ENCODE measurements around the gene GSC2. TPM values are rescaled to one million over a fixed set of nuclear protein-coding genes. Genes with fewer than 3 reads are reported as not detected.

Gene GSC2
- total and polyA plus RNA-seq, 12 donors: not detected

- DNase-seq: no peak
- TF ChIP-seq POLR2A (IDR thresholded peaks at IDR 0.05): no peak
- TF ChIP-seq CTCF (IDR thresholded peaks at IDR 0.05): no peak
- intact Hi-C loops (cut with DNase I): loop anchor here in 1 of 2 donors (10.0 kb wide), 1 partner anchor 488 kb away; no protein-coding TSS in a partner anchor
- no peaks in the 10 kb centered on the region for H3K9me3 ChIP-seq (replicated peaks in 1 of 3)
- no peak overlapping the region for H3K4me3 ChIP-seq
- WGBS, 4 donors: 67 to 82% (median 73%) methylated on average over 10 to 11 of the region's 11 CpGs
- peaks cover 0 to 12% of the 10 kb centered on the region in 2 donors for H3K36me3 ChIP-seq (replicated peaks in 1 of 2)
- H3K27me3 ChIP-seq: peaks cover 31% of the 10 kb centered on the region
- H3K4me1 ChIP-seq (replicated peaks in 1 of 2): peaks cover 7 to 14% of the 10 kb centered on the region in 2 donors
- no peak overlapping the region for H3K27ac ChIP-seq
These were observed 3.7 kb downstream of the GSC2 start for GRCh38 chr22:19146215-19146968.

- Histone ChIP-seq H3K9me3 (replicated peaks in 1 of 3) (no peaks in the 10 kb centered on the region), H3K4me3 (peak overlapping the region in 3 of 4 donors; percentile 47 to 70 (median 62)), H3K4me1 (replicated peaks in 1 of 2) (peaks cover 7 to 10% of the 10 kb centered on the region in 2 donors), H3K27me3 (peaks cover 11% of the 10 kb centered on the region), H3K36me3 (replicated peaks in 1 of 2) (peaks cover 0 to 36% of the 10 kb centered on the region in 2 donors), H3K27ac (peak overlapping the region in 4 of 5 donors; percentile 29 to 81 (median 58))
- 0 to 3% (median 2%) methylated on average over 17 of the region's 17 CpGs for WGBS, 4 donors
- intact Hi-C loops (cut with DNase I): loop anchor here in 1 of 2 donors (10.0 kb wide), 1 partner anchor 491 kb away; no protein-coding TSS in a partner anchor
- no peak for TF ChIP-seq CTCF (IDR thresholded peaks at IDR 0.05)
- no peak for TF ChIP-seq POLR2A (IDR thresholded peaks at IDR 0.05)
- peak in 1 of 7 donors; percentile 12 for DNase-seq
These were observed 6.1 kb downstream of the GSC2 start for GRCh38 chr22:19143967-19144400.

GRCh38 chr22:19143212-19143611 lies 6.9 kb downstream of the GSC2 start:
- intact Hi-C loops (cut with DNase I): loop anchor here in 1 of 2 donors (10.0 kb wide), 1 partner anchor 492 kb away; no protein-coding TSS in a partner anchor
- Histone ChIP-seq H3K4me3 (peak overlapping the region in 1 of 4 donors; percentile 70), H3K9me3 (replicated peaks in 1 of 3) (no peaks in the 10 kb centered on the region), H3K27me3 (peaks cover 4% of the 10 kb centered on the region), H3K27ac (no peak overlapping the region), H3K36me3 (replicated peaks in 1 of 2) (peaks cover 0 to 44% of the 10 kb centered on the region in 2 donors), H3K4me1 (replicated peaks in 1 of 2) (peaks cover 7 to 10% of the 10 kb centered on the region in 2 donors)
- WGBS, 4 donors: 89 to 96% (median 90%) methylated on average over 5 of the region's 5 CpGs
- DNase-seq: no peak
- TF ChIP-seq CTCF (IDR thresholded peaks at IDR 0.05) (no peak), POLR2A (IDR thresholded peaks at IDR 0.05) (no peak)

GRCh38 chr22:19142394-19142793 lies 7.7 kb downstream of the GSC2 start:
- Histone ChIP-seq H3K27me3 (no peaks in the 10 kb centered on the region), H3K4me3 (no peak overlapping the region), H3K4me1 (replicated peaks in 1 of 2) (peaks cover 7 to 10% of the 10 kb centered on the region in 2 donors), H3K36me3 (replicated peaks in 1 of 2) (peaks cover 0 to 52% of the 10 kb centered on the region in 2 donors), H3K9me3 (replicated peaks in 1 of 3) (no peaks in the 10 kb centered on the region), H3K27ac (no peak overlapping the region)
- 87 to 99% (median 93%) methylated on average over 9 of the region's 9 CpGs for WGBS, 4 donors
- TF ChIP-seq CTCF (IDR thresholded peaks at IDR 0.05) (no peak), POLR2A (IDR thresholded peaks at IDR 0.05) (no peak)
- no peak for DNase-seq
- intact Hi-C loops (cut with DNase I): loop anchor here in 1 of 2 donors (10.0 kb wide), 1 partner anchor 492 kb away; no protein-coding TSS in a partner anchor

All from adrenal gland (tissue), 12 donors.